GM19438 (cell line): ENCODE measurements around the gene UGT2B28.
"Not testable (repeated sequence)": the region's sequence is repeated elsewhere in the genome, so short reads cannot be mapped to it uniquely, and the experiment has no call there.

ENCODE experiments used
- ATAC-seq: cut with Tn5 transposase; IDR thresholded peaks from one replicate; pipeline ENCODE4 v1.9.1; 2021; ENCODE audit warnings: low read depth; ENCODE audit not compliant: unreplicated experiment

UGT2B28 gene

GRCh38 chr4:69280081-69280480 is at the start of gene UGT2B28:
Gene UGT2B28, plus strand, starts transcription at chr4:69280475. Its CDS starts 26 bp downstream, at chr4:69280501.
- ATAC-seq: not testable (repeated sequence)

GRCh38 chr4:69239092-69239491 is 41.2 kb upstream of the UGT2B28 start:
- ATAC-seq: no peak

- no peak for ATAC-seq
Observed at GRCh38 chr4:69239557-69240168, 40.6 kb upstream of the UGT2B28 start.

- ATAC-seq: not testable (repeated sequence)
Observed at GRCh38 chr4:69240787-69241186, 39.5 kb upstream of the UGT2B28 start.

- not testable (repeated sequence) for ATAC-seq
Observed at GRCh38 chr4:69241746-69242145, 38.5 kb upstream of the UGT2B28 start.

GRCh38 chr4:69242562-69243240 is 37.6 kb upstream of the UGT2B28 start:
- not testable (repeated sequence) for ATAC-seq

GRCh38 chr4:69250884-69251283 is 29.4 kb upstream of the UGT2B28 start:
- not testable (repeated sequence) for ATAC-seq

GRCh38 chr4:69253147-69253772 is 27.0 kb upstream of the UGT2B28 start:
- not testable (repeated sequence) for ATAC-seq

- not testable (repeated sequence) for ATAC-seq
Observed at GRCh38 chr4:69268612-69269011, 11.7 kb upstream of the UGT2B28 start.

GRCh38 chr4:69296356-69296755 is 16.1 kb downstream of the UGT2B28 start:
- not testable (repeated sequence) for ATAC-seq

- not testable (repeated sequence) for ATAC-seq
Observed at GRCh38 chr4:69308426-69309033, 28.3 kb downstream of the UGT2B28 start.

GRCh38 chr4:69309549-69310076 is 29.3 kb downstream of the UGT2B28 start:
- ATAC-seq: not testable (repeated sequence)

GRCh38 chr4:69310262-69310661 is 30.0 kb downstream of the UGT2B28 start:
- ATAC-seq: not testable (repeated sequence)

GRCh38 chr4:69317669-69318298 is 37.5 kb downstream of the UGT2B28 start:
- ATAC-seq: not testable (repeated sequence)

GRCh38 chr4:69321153-69321729 is 41.0 kb downstream of the UGT2B28 start:
- ATAC-seq: no peak

GRCh38 chr4:69322055-69322454 is 41.8 kb downstream of the UGT2B28 start:
- ATAC-seq: no peak

- no peak for ATAC-seq
Observed at GRCh38 chr4:69323284-69323683, 43.0 kb downstream of the UGT2B28 start.

- no peak for ATAC-seq
Observed at GRCh38 chr4:69330345-69331047, 50.2 kb downstream of the UGT2B28 start.

GRCh38 chr4:69331304-69331703 is 51.0 kb downstream of the UGT2B28 start:
- not testable (repeated sequence) for ATAC-seq
